ENCODE data around the gene TEAD4. TPM values are rescaled to one million over a fixed set of nuclear protein-coding genes. Genes with fewer than 3 reads are reported as not detected.

The TEAD4 gene
- total RNA-seq, 1 donor from 2014 or later, result 26.0 TPM

DNA sequence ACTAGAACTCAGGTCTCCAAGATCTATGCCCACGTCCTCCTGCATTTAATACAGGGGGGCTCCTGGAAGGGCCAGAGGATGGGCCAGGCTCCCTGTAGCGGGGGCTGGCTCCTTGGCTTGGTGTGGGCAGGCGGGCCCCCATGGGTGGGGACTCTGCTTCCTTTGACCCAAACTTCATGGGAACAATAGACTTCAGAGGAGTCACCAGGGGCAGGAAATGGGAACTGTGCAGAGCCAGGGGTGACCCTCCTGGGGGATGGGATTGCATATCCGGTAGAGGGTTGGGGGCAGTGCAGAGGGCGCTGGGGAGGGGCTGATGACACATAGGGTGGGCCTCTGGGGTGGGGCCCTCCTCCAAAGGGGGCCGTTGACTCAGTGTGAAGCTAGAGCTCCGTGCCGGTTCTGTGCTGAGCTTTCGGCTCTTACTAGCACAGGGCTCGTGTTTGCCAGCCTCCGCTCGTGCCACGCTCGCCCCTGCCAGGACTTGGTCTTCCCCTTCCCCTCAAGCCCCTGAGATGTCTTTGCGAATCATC, 4.6 kb downstream of the TEAD4 start:
- H3K9me3 Mint-ChIP-seq (ENCODE audit: low read depth), result no peaks in the 10 kb centered on the region
- no peak for TF ChIP-seq CTCF (IDR thresholded peaks at IDR 0.05)
- H3K27me3 Mint-ChIP-seq (ENCODE audit: low read depth), result no peaks in the 10 kb centered on the region
- peaks cover 44% of the 10 kb centered on the region for H3K4me1 Mint-ChIP-seq (ENCODE audit: low read depth)
- H3K4me3 Mint-ChIP-seq (ENCODE audit: unreplicated experiment), result peak overlapping the region; percentile 44
- H3K36me3 Mint-ChIP-seq (ENCODE audit: low read depth), result peaks cover 2% of the 10 kb centered on the region
- peak overlapping the region; percentile 68 for H3K27ac Mint-ChIP-seq (ENCODE audit: unreplicated experiment)
- DNase-seq (ENCODE audit: low spot score), result no peak

DNA sequence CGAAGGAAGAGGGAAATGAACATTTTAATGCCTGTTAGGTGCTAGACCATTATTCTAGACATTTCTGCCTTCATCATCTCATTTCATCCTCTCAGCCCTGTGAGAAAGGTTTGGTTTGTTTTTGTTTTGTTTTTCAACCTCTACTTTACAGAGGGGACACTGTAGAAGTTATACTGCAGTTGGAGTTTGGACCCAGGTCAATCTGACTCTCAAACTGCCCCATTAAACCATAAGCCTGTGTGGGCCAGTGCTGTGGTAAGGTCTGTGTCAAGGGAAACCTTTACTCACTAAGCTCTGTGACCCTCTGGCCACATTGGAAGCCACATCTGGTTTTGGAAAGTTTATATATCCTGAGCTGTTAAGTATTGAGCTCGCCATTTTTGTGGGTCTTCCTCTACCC, 8.5 kb downstream of the TEAD4 start:
- no peak for DNase-seq (ENCODE audit: low spot score)
- H3K36me3 Mint-ChIP-seq (ENCODE audit: low read depth), result peaks cover 5% of the 10 kb centered on the region
- H3K27me3 Mint-ChIP-seq (ENCODE audit: low read depth), result no peaks in the 10 kb centered on the region
- TF ChIP-seq CTCF (IDR thresholded peaks at IDR 0.05), result no peak
- H3K9me3 Mint-ChIP-seq (ENCODE audit: low read depth), result no peaks in the 10 kb centered on the region
- H3K27ac Mint-ChIP-seq (ENCODE audit: unreplicated experiment), result no peak overlapping the region
- H3K4me1 Mint-ChIP-seq (ENCODE audit: low read depth), result peaks cover 29% of the 10 kb centered on the region
- no peak overlapping the region for H3K4me3 Mint-ChIP-seq (ENCODE audit: unreplicated experiment)

DNA sequence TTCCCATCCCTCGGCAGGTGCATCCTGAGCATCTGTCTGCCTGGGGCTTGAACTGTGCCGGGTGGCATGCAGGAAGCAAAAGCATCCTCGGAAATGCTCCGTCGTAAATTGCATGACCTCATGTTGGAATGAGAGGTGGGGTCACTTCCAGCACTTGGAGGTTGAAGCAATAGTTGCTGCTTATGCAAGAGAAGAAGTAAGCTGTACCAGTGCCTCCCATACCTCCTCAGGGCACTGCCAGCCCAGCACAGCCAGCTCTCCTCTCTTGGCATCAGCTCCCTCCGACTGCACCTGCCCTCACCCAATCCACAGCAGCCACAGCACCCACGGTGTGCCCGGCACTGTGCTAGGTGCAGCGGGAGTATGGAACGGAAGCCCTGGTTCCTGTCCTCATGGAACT, 11.5 kb downstream of the TEAD4 start:
- Mint-ChIP-seq H3K4me3 (ENCODE audit: unreplicated experiment) (no peak overlapping the region), H3K27me3 (ENCODE audit: low read depth) (no peaks in the 10 kb centered on the region), H3K36me3 (ENCODE audit: low read depth) (peaks cover 7% of the 10 kb centered on the region), H3K9me3 (ENCODE audit: low read depth) (no peaks in the 10 kb centered on the region), H3K27ac (ENCODE audit: unreplicated experiment) (peak overlapping the region; percentile 49), H3K4me1 (ENCODE audit: low read depth) (peaks cover 22% of the 10 kb centered on the region)
- TF ChIP-seq CTCF (IDR thresholded peaks at IDR 0.05), result no peak
- no peak for DNase-seq (ENCODE audit: low spot score)

DNA sequence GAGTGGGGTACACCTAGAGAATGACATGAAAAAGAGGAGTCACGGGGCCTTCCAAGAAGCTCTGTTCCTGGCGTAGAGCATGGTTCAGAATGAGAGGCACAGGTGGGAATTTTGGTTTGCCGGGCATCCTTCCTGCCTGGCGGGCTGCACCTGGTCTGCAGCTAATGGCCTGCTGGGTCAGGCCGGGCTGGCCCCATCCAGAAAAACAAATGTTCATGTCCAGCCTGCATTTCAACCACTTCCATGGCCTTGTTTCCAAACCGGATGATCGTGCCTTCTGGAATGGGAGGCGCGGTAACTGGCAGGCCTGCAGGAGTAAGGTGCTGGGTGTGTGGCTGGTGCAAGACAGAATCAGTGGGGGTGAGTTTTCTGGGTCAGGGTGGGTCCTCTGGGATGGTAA, 14.4 kb downstream of the TEAD4 start:
- no peak for DNase-seq (ENCODE audit: low spot score)
- no peaks in the 10 kb centered on the region for H3K9me3 Mint-ChIP-seq (ENCODE audit: low read depth)
- no peak overlapping the region for H3K4me3 Mint-ChIP-seq (ENCODE audit: unreplicated experiment)
- peaks cover 7% of the 10 kb centered on the region for H3K36me3 Mint-ChIP-seq (ENCODE audit: low read depth)
- no peak for TF ChIP-seq CTCF (IDR thresholded peaks at IDR 0.05)
- peaks cover 23% of the 10 kb centered on the region for H3K4me1 Mint-ChIP-seq (ENCODE audit: low read depth)
- no peak overlapping the region for H3K27ac Mint-ChIP-seq (ENCODE audit: unreplicated experiment)
- H3K27me3 Mint-ChIP-seq (ENCODE audit: low read depth), result no peaks in the 10 kb centered on the region

DNA sequence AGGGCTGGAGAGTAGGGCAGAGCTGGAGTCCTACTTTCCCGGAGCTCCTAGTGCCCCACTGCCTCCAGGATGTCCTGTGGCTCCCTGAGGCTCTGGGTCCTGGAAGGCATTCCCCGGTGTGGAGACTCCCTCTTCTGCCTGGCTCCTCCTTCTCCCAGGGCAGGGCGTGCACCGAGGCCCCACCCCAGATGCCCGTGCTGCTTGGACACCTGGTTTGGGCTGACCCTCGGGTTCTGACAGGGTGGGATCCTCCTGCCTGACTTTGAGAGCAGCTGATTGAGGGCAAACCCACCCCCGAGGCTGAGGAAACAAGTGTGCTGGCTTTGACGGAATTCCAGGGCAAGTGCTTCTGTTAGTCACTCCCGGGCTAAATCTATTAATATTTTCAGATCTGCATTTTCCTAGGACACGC, 15.4 kb downstream of the TEAD4 start:
- no peak for TF ChIP-seq CTCF (IDR thresholded peaks at IDR 0.05)
- Mint-ChIP-seq H3K4me1 (ENCODE audit: low read depth) (peaks cover 23% of the 10 kb centered on the region), H3K9me3 (ENCODE audit: low read depth) (no peaks in the 10 kb centered on the region), H3K27me3 (ENCODE audit: low read depth) (no peaks in the 10 kb centered on the region), H3K27ac (ENCODE audit: unreplicated experiment) (peak overlapping the region; percentile 54), H3K4me3 (ENCODE audit: unreplicated experiment) (peak overlapping the region; percentile 41), H3K36me3 (ENCODE audit: low read depth) (peaks cover 12% of the 10 kb centered on the region)
- DNase-seq (ENCODE audit: low spot score), result no peak

Measured in chondrocyte (in vitro differentiated cells).